ENCODE results near the gene PRRG2.
A peak's percentile ranks its signal among the peaks of the same experiment; 100 is the strongest.

The PRRG2 gene

GRCh38 chr19:49544154-49544553, 37.0 kb upstream of the PRRG2 start:
- Histone ChIP-seq H3K27me3 (ENCODE audit: control insufficient read depth in 5 of 5, insufficient read depth in 4 of 5, low read length in 5 of 5) (no peaks in the 10 kb centered on the region), H3K4me3 (ENCODE audit: low read depth in 1 of 5, low read length in 5 of 5) (no peak overlapping the region), H3K27ac (ENCODE audit: low read depth, low read length) (no peak overlapping the region)

DNA sequence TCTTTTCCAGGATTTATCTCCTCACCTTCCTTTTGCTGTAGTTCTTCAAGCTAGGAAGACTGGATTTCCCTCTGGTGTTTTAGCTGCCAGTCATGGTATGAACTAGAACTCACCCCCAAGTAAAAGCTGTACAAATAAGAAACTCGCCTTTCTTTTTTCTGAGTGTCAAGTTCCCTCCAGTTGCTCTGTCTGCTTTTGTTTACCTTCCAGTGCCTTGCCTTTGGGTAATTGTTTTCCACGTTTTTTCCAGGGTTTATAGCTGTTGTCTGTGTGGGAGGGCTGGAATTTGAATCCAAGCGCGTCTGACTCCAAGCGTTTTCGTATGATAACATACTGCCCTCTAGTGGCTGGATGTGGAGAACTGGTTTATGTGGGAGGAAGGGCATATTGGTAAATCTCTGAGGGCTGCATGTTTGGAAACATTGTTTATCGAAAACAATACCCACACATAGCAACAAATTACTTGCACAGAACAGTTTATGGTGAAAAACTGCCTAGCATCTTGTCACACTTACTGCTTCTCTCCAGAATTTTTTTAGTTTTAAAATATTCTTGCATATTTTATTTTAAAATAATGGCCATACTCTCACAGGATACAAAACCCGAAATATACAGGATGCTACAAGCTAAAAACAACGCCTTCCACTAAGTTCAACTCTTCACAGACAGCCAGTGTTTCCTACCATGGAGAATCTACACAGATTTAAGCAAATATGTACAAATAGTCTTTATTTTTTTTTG, 34.1 kb upstream of the PRRG2 start:
- H3K36me3 ChIP-seq (ENCODE audit: control insufficient read depth in 5 of 5, insufficient read depth in 5 of 5, low read length in 5 of 5): peaks cover 0 to 15% (median 11%) of the 10 kb centered on the region in 5 donors
- no peak overlapping the region for H3K9ac ChIP-seq (ENCODE audit: low read length in 5 of 5)
- no peak overlapping the region for H3K27ac ChIP-seq (ENCODE audit: low read depth, low read length)
- H3K9me3 ChIP-seq (ENCODE audit: control insufficient read depth in 5 of 5, low read length in 5 of 5): no peaks in the 10 kb centered on the region
- H3K27me3 ChIP-seq (ENCODE audit: control insufficient read depth in 5 of 5, insufficient read depth in 4 of 5, low read length in 5 of 5): no peaks in the 10 kb centered on the region
- H3K4me1 ChIP-seq (ENCODE audit: control insufficient read depth in 5 of 5, insufficient read depth in 5 of 5, low read length in 5 of 5): peaks cover 0 to 16% (median 9%) of the 10 kb centered on the region in 5 donors
- H3K4me3 ChIP-seq (ENCODE audit: low read depth in 1 of 5, low read length in 5 of 5): no peak overlapping the region

More at GRCh38 chr19:49544154-49544553, 37.0 kb upstream of the PRRG2 start:
- Histone ChIP-seq H3K9ac (ENCODE audit: low read length in 5 of 5) (no peak overlapping the region), H3K4me1 (ENCODE audit: control insufficient read depth in 5 of 5, insufficient read depth in 5 of 5, low read length in 5 of 5) (peaks cover 0 to 10% (median 9%) of the 10 kb centered on the region in 5 donors), H3K9me3 (ENCODE audit: control insufficient read depth in 5 of 5, low read length in 5 of 5) (no peaks in the 10 kb centered on the region), H3K36me3 (ENCODE audit: control insufficient read depth in 5 of 5, insufficient read depth in 5 of 5, low read length in 5 of 5) (peaks cover 0 to 37% (median 20%) of the 10 kb centered on the region in 5 donors)

DNA sequence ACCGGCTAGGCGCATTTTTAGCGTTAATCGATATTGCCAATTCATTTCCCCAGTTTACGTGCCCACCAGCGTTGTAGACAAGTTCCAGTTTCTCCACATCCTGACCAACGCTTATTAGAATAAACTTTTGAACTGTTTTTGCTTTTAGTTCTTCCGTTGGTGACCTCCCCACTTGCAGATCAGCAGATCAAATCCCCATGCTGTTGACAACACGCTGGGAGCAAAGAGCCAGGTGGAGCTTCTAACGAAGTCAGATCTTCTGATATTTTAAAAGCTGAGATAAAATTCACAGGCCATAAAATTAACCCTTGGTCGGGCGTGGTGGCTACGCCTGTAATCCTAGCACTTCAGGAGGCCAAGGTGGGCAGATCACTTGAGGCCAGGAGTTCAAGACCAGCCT, 32.1 kb upstream of the PRRG2 start:
- no peak overlapping the region for H3K4me3 ChIP-seq (ENCODE audit: low read depth in 1 of 5, low read length in 5 of 5)
- peaks cover 0 to 23% (median 14%) of the 10 kb centered on the region in 5 donors for H3K4me1 ChIP-seq (ENCODE audit: control insufficient read depth in 5 of 5, insufficient read depth in 5 of 5, low read length in 5 of 5)
- H3K27ac ChIP-seq (ENCODE audit: low read depth, low read length): no peak overlapping the region
- no peaks in the 10 kb centered on the region for H3K9me3 ChIP-seq (ENCODE audit: control insufficient read depth in 5 of 5, low read length in 5 of 5)
- no peaks in the 10 kb centered on the region for H3K27me3 ChIP-seq (ENCODE audit: control insufficient read depth in 5 of 5, insufficient read depth in 4 of 5, low read length in 5 of 5)
- H3K9ac ChIP-seq (ENCODE audit: low read length in 5 of 5): no peak overlapping the region
- peaks cover 0 to 5% (median 2%) of the 10 kb centered on the region in 5 donors for H3K36me3 ChIP-seq (ENCODE audit: control insufficient read depth in 5 of 5, insufficient read depth in 5 of 5, low read length in 5 of 5)

GRCh38 chr19:49551531-49551930, 29.6 kb upstream of the PRRG2 start:
- peak overlapping the region in 1 of 5 donors; percentile 4 for H3K9ac ChIP-seq (ENCODE audit: low read length in 5 of 5)
- peaks cover 0 to 43% (median 13%) of the 10 kb centered on the region in 5 donors for H3K4me1 ChIP-seq (ENCODE audit: control insufficient read depth in 5 of 5, insufficient read depth in 5 of 5, low read length in 5 of 5)
- peaks cover 0 to 20% (median 14%) of the 10 kb centered on the region in 5 donors for H3K36me3 ChIP-seq (ENCODE audit: control insufficient read depth in 5 of 5, insufficient read depth in 5 of 5, low read length in 5 of 5)
- no peaks in the 10 kb centered on the region for H3K9me3 ChIP-seq (ENCODE audit: control insufficient read depth in 5 of 5, low read length in 5 of 5)
- H3K4me3 ChIP-seq (ENCODE audit: low read depth in 1 of 5, low read length in 5 of 5): no peak overlapping the region
- H3K27ac ChIP-seq (ENCODE audit: low read depth, low read length): no peak overlapping the region
- no peaks in the 10 kb centered on the region for H3K27me3 ChIP-seq (ENCODE audit: control insufficient read depth in 5 of 5, insufficient read depth in 4 of 5, low read length in 5 of 5)

GRCh38 chr19:49552749-49553148, 28.4 kb upstream of the PRRG2 start:
- H3K36me3 ChIP-seq (ENCODE audit: control insufficient read depth in 5 of 5, insufficient read depth in 5 of 5, low read length in 5 of 5): peaks cover 0 to 32% (median 26%) of the 10 kb centered on the region in 5 donors
- no peak overlapping the region for H3K9ac ChIP-seq (ENCODE audit: low read length in 5 of 5)
- no peak overlapping the region for H3K27ac ChIP-seq (ENCODE audit: low read depth, low read length)

DNA sequence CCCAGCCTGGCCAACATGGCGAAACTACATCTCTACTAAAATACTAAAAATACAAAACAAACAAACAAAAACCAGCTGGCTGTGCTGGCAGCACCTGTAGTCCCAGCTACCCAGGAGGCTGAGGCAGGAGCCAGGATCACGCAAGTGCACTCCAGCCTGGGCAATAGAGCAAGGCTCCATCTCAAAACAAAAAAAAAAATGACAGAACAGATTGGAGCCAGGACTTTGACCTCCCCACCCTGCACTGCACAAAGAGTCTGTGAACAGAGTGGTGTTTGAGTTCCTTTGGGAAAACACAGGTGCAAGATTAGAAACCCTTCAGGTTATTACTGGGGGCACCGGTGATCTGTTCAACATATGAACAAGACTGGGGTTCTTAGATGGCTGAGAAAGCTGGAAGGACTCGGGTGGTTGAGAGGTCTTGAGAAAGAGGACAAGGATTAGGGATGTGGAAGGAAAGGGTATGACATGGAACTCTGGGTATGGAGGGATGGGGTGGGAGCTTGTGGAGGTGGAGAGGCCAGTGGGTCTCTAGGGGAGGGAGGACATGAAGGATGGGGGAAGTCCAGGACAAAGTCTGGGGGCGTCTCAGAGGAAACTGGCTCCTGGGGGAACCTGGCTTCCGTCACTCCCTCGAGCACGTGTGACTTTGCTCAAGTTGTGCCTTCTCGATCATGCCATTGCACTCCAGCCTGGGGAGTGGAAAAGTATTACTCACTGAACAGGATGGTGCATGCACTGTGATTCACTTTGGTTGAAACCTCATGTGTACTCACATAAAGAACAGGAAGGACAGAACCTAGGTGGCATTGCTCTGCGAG, 27.5 kb upstream of the PRRG2 start:
- no peaks in the 10 kb centered on the region for H3K27me3 ChIP-seq (ENCODE audit: control insufficient read depth in 5 of 5, insufficient read depth in 4 of 5, low read length in 5 of 5)
- peak overlapping the region; percentile 35 for H3K27ac ChIP-seq (ENCODE audit: low read depth, low read length)
- H3K9ac ChIP-seq (ENCODE audit: low read length in 5 of 5): no peak overlapping the region

More at GRCh38 chr19:49552749-49553148, 28.4 kb upstream of the PRRG2 start:
- Histone ChIP-seq H3K27me3 (ENCODE audit: control insufficient read depth in 5 of 5, insufficient read depth in 4 of 5, low read length in 5 of 5) (no peaks in the 10 kb centered on the region), H3K4me1 (ENCODE audit: control insufficient read depth in 5 of 5, insufficient read depth in 5 of 5, low read length in 5 of 5) (peaks cover 0 to 33% (median 4%) of the 10 kb centered on the region in 5 donors), H3K4me3 (ENCODE audit: low read depth in 1 of 5, low read length in 5 of 5) (no peak overlapping the region), H3K9me3 (ENCODE audit: control insufficient read depth in 5 of 5, low read length in 5 of 5) (no peaks in the 10 kb centered on the region)

DNA sequence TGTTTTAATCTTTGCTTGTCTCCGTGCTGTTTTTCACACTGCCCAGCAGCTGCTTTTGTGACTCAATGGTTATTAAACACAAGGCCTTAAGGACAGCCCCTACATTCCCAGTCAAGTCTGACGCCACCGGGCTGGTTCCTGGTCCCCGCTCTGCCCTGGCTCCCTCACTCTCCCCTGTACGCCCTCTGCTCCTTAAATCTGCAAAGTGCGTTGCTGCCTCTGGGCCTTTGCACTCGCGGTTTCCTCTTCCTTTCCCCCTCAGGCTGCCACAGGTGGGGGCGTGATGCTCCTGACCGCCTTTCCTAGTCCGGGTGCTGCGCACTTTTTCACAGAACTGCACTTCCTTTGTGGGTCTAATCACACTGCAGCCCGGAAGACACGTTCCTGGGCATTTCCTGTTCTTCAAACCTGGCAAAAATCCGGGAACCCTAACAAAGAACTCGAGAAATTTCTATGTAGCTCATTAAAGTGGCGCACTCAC, 26.4 kb upstream of the PRRG2 start:
- Histone ChIP-seq H3K4me1 (ENCODE audit: control insufficient read depth in 5 of 5, insufficient read depth in 5 of 5, low read length in 5 of 5) (peaks cover 0 to 35% (median 5%) of the 10 kb centered on the region in 5 donors), H3K27ac (ENCODE audit: low read depth, low read length) (peak overlapping the region; percentile 35)

More for the DNA sequence above, 27.5 kb upstream of the PRRG2 start:
- Histone ChIP-seq H3K4me3 (ENCODE audit: low read depth in 1 of 5, low read length in 5 of 5) (no peak overlapping the region), H3K36me3 (ENCODE audit: control insufficient read depth in 5 of 5, insufficient read depth in 5 of 5, low read length in 5 of 5) (peaks cover 0 to 41% (median 33%) of the 10 kb centered on the region in 5 donors), H3K4me1 (ENCODE audit: control insufficient read depth in 5 of 5, insufficient read depth in 5 of 5, low read length in 5 of 5) (peaks cover 0 to 33% (median 4%) of the 10 kb centered on the region in 5 donors), H3K9me3 (ENCODE audit: control insufficient read depth in 5 of 5, low read length in 5 of 5) (no peaks in the 10 kb centered on the region)

GRCh38 chr19:49555600-49556411, 25.3 kb upstream of the PRRG2 start:
- peak overlapping the region; percentile 37 for H3K27ac ChIP-seq (ENCODE audit: low read depth, low read length)
- H3K9me3 ChIP-seq (ENCODE audit: control insufficient read depth in 5 of 5, low read length in 5 of 5): no peaks in the 10 kb centered on the region
- H3K4me3 ChIP-seq (ENCODE audit: low read depth in 1 of 5, low read length in 5 of 5): no peak overlapping the region
- no peaks in the 10 kb centered on the region for H3K27me3 ChIP-seq (ENCODE audit: control insufficient read depth in 5 of 5, insufficient read depth in 4 of 5, low read length in 5 of 5)
- H3K36me3 ChIP-seq (ENCODE audit: control insufficient read depth in 5 of 5, insufficient read depth in 5 of 5, low read length in 5 of 5): peaks cover 3 to 59% (median 47%) of the 10 kb centered on the region in 5 donors
- H3K9ac ChIP-seq (ENCODE audit: low read length in 5 of 5): no peak overlapping the region
- H3K4me1 ChIP-seq (ENCODE audit: control insufficient read depth in 5 of 5, insufficient read depth in 5 of 5, low read length in 5 of 5): peaks cover 0 to 46% (median 13%) of the 10 kb centered on the region in 5 donors

More for the DNA sequence above, 26.4 kb upstream of the PRRG2 start:
- Histone ChIP-seq H3K4me3 (ENCODE audit: low read depth in 1 of 5, low read length in 5 of 5) (no peak overlapping the region), H3K27me3 (ENCODE audit: control insufficient read depth in 5 of 5, insufficient read depth in 4 of 5, low read length in 5 of 5) (no peaks in the 10 kb centered on the region), H3K36me3 (ENCODE audit: control insufficient read depth in 5 of 5, insufficient read depth in 5 of 5, low read length in 5 of 5) (peaks cover 3 to 52% (median 44%) of the 10 kb centered on the region in 5 donors), H3K9me3 (ENCODE audit: control insufficient read depth in 5 of 5, low read length in 5 of 5) (no peaks in the 10 kb centered on the region), H3K9ac (ENCODE audit: low read length in 5 of 5) (peak overlapping the region in 1 of 5 donors; percentile 39)
